Activated CD8-positive, alpha-beta memory T cell treated with anti-CD3 and anti-CD28 coated beads, Interleukin-2, amount 50 U/mL, for 24 hours (primary cell): ENCODE measurements around the gene MVB12B.
A peak's percentile ranks its signal among the peaks of the same experiment; 100 is the strongest.

Experiments
- DNase-seq: peaks from one replicate; pipeline ENCODE4 v3.0.0-alpha.2; 2020; ENCODE audit errors: extremely low read depth

Gene MVB12B

GRCh38 chr9:126519660-126520420, 193.2 kb downstream of the MVB12B start:
- DNase-seq: no peak

DNA sequence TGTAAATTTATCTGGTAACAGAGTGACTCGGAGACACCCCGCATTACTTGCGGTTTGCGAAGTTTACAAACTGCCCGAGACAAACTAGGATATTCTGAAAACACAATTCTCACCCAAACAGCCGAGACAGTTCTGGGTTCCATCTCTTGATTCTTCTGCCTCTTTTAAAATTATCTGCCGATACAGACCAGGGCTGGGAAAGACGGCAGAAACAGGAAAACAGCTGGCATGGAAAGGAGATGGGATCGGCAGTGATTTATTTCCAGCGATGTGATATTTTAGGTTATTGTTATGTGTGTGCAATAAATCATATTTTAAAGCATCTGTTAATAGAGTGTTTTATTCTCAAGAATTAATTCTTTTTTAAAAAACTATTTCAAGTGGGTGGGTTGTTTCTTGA, 193.8 kb downstream of the MVB12B start:
- no peak for DNase-seq

- DNase-seq: no peak
Observed at GRCh38 chr9:126521089-126521488, 194.5 kb downstream of the MVB12B start.

DNA sequence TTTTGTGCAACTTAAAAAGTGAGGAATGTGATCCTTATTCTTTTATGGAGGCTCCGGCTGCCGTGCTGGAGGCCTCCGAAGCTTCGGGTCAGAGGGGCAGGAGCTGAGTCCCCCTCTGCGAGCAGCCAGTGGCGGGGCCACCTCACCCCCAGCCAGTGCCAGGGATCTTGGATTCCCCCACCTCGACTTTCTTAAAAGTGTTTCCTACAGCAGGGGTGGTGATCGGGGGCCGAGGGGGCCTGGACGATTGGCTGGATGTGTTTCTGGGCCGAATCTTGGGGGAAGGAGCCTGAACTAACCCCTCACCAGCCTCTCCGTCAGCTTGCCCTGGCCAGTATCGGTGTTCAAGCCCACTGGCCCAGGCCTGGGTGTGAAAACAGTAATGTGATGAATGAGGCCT, 194.9 kb downstream of the MVB12B start:
- no peak for DNase-seq

DNA sequence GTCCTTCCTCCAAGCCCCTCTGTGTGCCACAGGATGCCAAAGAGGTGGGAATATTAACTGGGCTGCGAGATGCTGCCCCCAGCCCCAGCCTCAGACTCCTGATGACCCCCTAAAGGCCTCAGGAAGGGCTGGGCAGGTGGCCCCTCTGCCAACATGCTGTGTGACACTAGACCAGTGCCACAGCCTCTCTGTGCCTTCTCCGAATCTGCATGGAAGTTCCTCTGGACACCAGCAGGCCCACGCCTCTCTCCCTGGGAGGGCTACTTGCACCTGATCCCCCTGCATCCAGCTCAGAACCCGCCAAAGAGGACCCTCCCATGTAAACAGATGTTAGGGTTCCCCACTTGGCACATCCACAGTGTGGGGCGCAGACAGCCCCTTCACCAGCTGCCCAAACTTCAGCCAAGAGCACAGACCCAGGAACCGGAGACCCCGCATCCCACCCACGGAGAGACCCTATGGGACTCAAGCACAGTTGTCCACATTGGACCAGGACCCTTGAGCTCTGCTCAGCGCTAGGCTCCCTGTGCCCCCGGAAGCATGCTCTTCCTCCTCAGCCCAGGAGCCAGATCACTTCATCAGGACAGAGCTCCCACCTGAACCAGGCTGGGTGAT, 195.5 kb downstream of the MVB12B start:
- DNase-seq: no peak

- no peak for DNase-seq
Observed at GRCh38 chr9:126522612-126523356, 196.2 kb downstream of the MVB12B start.

- DNase-seq: peak; percentile 24
Observed at GRCh38 chr9:126523611-126524111, 197.0 kb downstream of the MVB12B start.

- DNase-seq: no peak
Observed at GRCh38 chr9:126524353-126525077, 197.9 kb downstream of the MVB12B start.

GRCh38 chr9:126526218-126527108, 199.8 kb downstream of the MVB12B start:
- no peak for DNase-seq

DNA sequence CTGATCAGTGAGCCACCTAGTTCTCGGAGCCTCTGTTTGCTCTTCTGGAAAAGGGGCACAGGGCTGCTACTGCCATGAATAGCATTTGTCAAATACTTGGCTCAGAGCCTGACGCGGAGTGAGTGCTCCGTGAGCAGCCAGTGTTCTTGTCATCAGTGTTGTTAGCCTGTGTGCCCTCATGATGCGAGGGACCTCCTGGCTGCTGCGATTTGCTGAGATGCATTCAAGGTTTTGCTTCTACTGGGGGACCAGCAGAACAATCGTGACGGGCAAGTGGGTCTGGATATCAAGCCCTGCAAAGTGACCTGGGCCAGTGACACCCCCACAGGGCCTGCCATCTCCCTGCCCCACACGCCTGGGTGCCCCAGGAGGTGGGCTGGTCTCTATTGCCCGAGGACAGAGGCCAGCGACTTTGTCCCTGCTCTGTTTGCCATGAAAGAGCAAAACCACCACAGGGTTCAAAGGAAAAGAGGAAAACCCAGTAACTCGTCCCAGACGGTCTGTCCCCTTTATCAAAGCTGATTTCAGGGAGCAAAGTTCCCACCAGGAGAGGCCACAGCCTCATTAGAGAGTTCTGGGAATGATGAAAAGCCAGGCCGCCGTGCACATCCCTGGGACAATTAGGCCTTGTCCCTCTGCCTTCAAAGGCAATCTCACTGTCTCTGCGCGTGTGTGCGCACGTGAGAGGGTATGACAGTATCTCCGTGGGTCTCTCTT, 200.6 kb downstream of the MVB12B start:
- DNase-seq: no peak

DNA sequence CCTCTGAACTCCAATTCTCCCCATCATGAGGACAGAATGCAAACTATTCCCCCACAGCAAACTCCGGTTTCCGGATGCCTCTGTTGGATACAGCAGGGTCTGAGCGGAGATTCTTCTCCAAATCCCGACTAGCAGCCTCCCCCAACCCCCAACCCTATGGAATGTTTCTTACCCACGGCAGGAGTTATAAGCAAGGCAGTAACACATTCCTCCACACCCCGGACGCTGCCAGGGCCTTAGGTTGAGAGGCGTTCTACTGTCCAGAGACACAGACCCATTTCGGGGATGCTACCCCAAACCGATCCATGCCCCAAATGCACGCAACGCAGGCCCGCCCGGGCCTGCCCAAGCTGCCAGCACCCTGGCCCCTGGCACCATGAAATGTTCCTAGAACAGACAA, 201.5 kb downstream of the MVB12B start:
- no peak for DNase-seq

GRCh38 chr9:126528915-126529314, 202.3 kb downstream of the MVB12B start:
- DNase-seq: no peak

GRCh38 chr9:126531035-126531571, 204.5 kb downstream of the MVB12B start:
- DNase-seq: no peak

GRCh38 chr9:126531591-126531990, 205.0 kb downstream of the MVB12B start:
- DNase-seq: no peak

- DNase-seq: no peak
Observed at GRCh38 chr9:126532019-126532462, 205.4 kb downstream of the MVB12B start.

DNA sequence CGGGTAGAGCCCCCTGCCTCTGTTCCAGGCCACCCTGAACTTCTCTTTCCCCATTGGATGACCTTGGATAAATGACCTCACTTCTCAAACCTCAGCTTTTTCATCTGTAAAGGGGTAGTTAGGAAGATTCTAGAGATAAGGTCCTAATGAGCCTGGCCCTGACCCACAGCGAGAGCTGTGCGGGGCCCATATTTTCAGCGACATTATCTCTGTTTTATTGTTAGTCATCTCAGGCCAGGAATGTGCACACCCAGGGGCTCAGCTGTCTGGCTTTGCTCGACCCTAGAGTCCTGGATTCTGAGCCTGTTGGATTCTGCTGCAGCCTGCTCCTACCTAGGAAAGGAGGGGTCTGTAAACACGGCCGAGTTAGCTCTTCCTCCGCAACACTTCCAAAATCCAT, 205.9 kb downstream of the MVB12B start:
- no peak for DNase-seq

- no peak for DNase-seq
Observed at GRCh38 chr9:126532951-126533925, 206.6 kb downstream of the MVB12B start.

- no peak for DNase-seq
Observed at GRCh38 chr9:126533926-126534310, 207.3 kb downstream of the MVB12B start.
